HepG2 (cell line): Measurements from ENCODE around the gene TRIM54.

Source experiments
- AFF4 ChIP-seq: sonication (generic); formaldehyde crosslinking; IDR thresholded peaks from 2 replicates; pipeline ENCODE4 v1.4.0; 2020; ENCODE audit warnings: missing genetic modification reagents
- CTCF ChIP-seq: sonication (generic); formaldehyde crosslinking; IDR thresholded peaks from 2 replicates; pipeline ENCODE4 v1.5.0; 2020; ENCODE audit warnings: mild to moderate bottlenecking, missing genetic modification reagents, moderate library complexity
- ELF4 ChIP-seq: sonication (generic); formaldehyde crosslinking; IDR thresholded peaks from 2 replicates; pipeline ENCODE4 v1.5.0; 2020; ENCODE audit warnings: missing genetic modification reagents, mild to moderate bottlenecking, moderate library complexity, borderline replicate concordance
- KAT2B ChIP-seq: fragments of 150-350 bp; IDR thresholded peaks from 2 replicates; pipeline ENCODE4 v1.6.1; 2014; ENCODE audit warnings: low read depth, low read length, borderline replicate concordance
- NCOA1 ChIP-seq: sonication (generic); formaldehyde crosslinking; IDR thresholded peaks from 2 replicates; pipeline ENCODE4 v1.9.0; 2021; ENCODE audit warnings: missing genetic modification reagents
- PATZ1 ChIP-seq: sonication (generic); formaldehyde crosslinking; IDR thresholded peaks from 2 replicates; pipeline ENCODE4 v1.4.0; 2020; ENCODE audit warnings: missing genetic modification reagents
- POLR2A ChIP-seq, 2 experiments: IDR thresholded peaks; 2 replicates each; pipeline ENCODE4 v1.6.1; 2011; ENCODE audit warnings: low read depth in 2 of 2, low read length in 2 of 2, mild to moderate bottlenecking in 1 of 2, moderate library complexity in 1 of 2; ENCODE audit not compliant: insufficient read depth in 1 of 2
- REST ChIP-seq, 2 experiments: IDR thresholded peaks; 2 replicates each; pipeline ENCODE4 v1.6.1; 2011 to 2012; ENCODE audit warnings: low read length in 2 of 2, borderline replicate concordance in 1 of 2, low read depth in 1 of 2, mild to moderate bottlenecking in 1 of 2, moderate library complexity in 1 of 2
- SUZ12 ChIP-seq: fragments of 150-350 bp; IDR thresholded peaks from 2 replicates; pipeline ENCODE4 v1.6.1; 2014; ENCODE audit warnings: low read depth, low read length
- ZNF468 ChIP-seq: sonication (generic); formaldehyde crosslinking; IDR thresholded peaks from 2 replicates; pipeline ENCODE4 v1.8.0; 2022; ENCODE audit warnings: mild to moderate bottlenecking, moderate library complexity, missing genetic modification reagents
- ZUFSP ChIP-seq: sonication (generic); formaldehyde crosslinking; IDR thresholded peaks from 2 replicates; pipeline ENCODE4 v1.9.0; 2021; ENCODE audit warnings: missing genetic modification reagents, mild to moderate bottlenecking, borderline replicate concordance

- no peak for TF ChIP-seq CTCF
- no peak for TF ChIP-seq ZUFSP (CRISPR knock-in tag)
- TF ChIP-seq REST (IDR thresholded peaks at IDR 0.05; ENCODE audit: borderline replicate concordance in 1 of 2, low read depth in 1 of 2, low read length in 2 of 2), result no peak
- TF ChIP-seq KAT2B, result no peak
- no peak for TF ChIP-seq POLR2A (IDR thresholded peaks at IDR 0.05; ENCODE audit: insufficient read depth in 1 of 2, low read depth in 2 of 2, low read length in 2 of 2)
- TF ChIP-seq ZNF468 (CRISPR knock-in tag), result no peak
- no peak for TF ChIP-seq PATZ1 (CRISPR knock-in tag)
- no peak for TF ChIP-seq SUZ12
- TF ChIP-seq NCOA1 (CRISPR knock-in tag), result no peak
- no peak for TF ChIP-seq ELF4 (CRISPR knock-in tag)
- TF ChIP-seq AFF4 (CRISPR knock-in tag), result no peak
These were observed 32.5 kb downstream of the TRIM54 start for GRCh38 chr2:27314709-27315108.
